ENCODE results near the gene IFNA13. TPM values are rescaled to one million over a fixed set of nuclear protein-coding genes. Genes with fewer than 3 reads are reported as not detected.

Gene IFNA13
- total RNA-seq: not detected

GRCh38 chr9:21367957-21368356, at the start of gene IFNA13:
TSS of gene IFNA13 (minus strand) at chr9:21368057. CDS start at chr9:21368010, 47 bp downstream.
- TF ChIP-seq POLR2A (IDR thresholded peaks at IDR 0.05) (no peak), POLR2AphosphoS5 (IDR thresholded peaks at IDR 0.05) (no peak), EP300 (IDR thresholded peaks at IDR 0.05; ENCODE audit: low read depth) (no peak), CTCF (IDR thresholded peaks at IDR 0.05) (no peak)
- no peak within 1 kb of the TSS for H3K4me3 ChIP-seq
- H3K27me3 ChIP-seq: no peaks in the 10 kb centered on the region
- no peak for DNase-seq
- in situ Hi-C loops (cut with MboI; ENCODE audit: low pct_ligation_motif_present in 1 of 4, low pct_unique_long_range_greater_than_20kb in 1 of 4, low sequenced_read_pairs in 3 of 4) (no loop called here), intact Hi-C loops (cut with DNase I; ENCODE audit: low total_unique reads) (no loop called here)
- no peak within 1 kb of the TSS for H3K27ac ChIP-seq
- no peaks in the 10 kb centered on the region for H3K36me3 ChIP-seq
- no peaks in the 10 kb centered on the region for H3K9me3 ChIP-seq
- WGBS, 2 donors (ENCODE audit: low coverage in 1 of 2): 87 to 90% methylated on average over 2 to 3 of the region's 3 CpGs
- no peaks in the 10 kb centered on the region for H3K4me1 ChIP-seq

GRCh38 chr9:21415493-21416267, 47.8 kb upstream of the IFNA13 start:
- Histone ChIP-seq H3K27me3 (no peaks in the 10 kb centered on the region), H3K9me3 (no peaks in the 10 kb centered on the region), H3K4me1 (peaks cover 0 to 26% (median 8%) of the 10 kb centered on the region in 4 donors), H3K27ac (peak overlapping the region in 1 of 4 donors; percentile 0), H3K4me3 (no peak overlapping the region), H3K36me3 (no peaks in the 10 kb centered on the region)
- TF ChIP-seq EP300 (IDR thresholded peaks at IDR 0.05; ENCODE audit: low read depth): no peak
- TF ChIP-seq POLR2AphosphoS5 (IDR thresholded peaks at IDR 0.05): no peak
- TF ChIP-seq POLR2A (IDR thresholded peaks at IDR 0.05): no peak
- no peak for TF ChIP-seq CTCF (IDR thresholded peaks at IDR 0.05)
- in situ Hi-C loops (cut with MboI; ENCODE audit: low pct_ligation_motif_present in 1 of 4, low pct_unique_long_range_greater_than_20kb in 1 of 4, low sequenced_read_pairs in 3 of 4) (no loop called here), intact Hi-C loops (cut with DNase I; ENCODE audit: low total_unique reads) (no loop called here)
- WGBS, 2 donors (ENCODE audit: low coverage in 1 of 2): 33 to 53% methylated on average over 5 of the region's 5 CpGs
- peak; percentile 41 for DNase-seq

GRCh38 chr9:21414220-21414940, 46.5 kb upstream of the IFNA13 start:
- 40 to 74% methylated on average over 1 to 2 of the region's 2 CpGs for WGBS, 2 donors (ENCODE audit: low coverage in 1 of 2)
- TF ChIP-seq EP300 (IDR thresholded peaks at IDR 0.05; ENCODE audit: low read depth) (no peak), CTCF (IDR thresholded peaks at IDR 0.05) (no peak), POLR2A (IDR thresholded peaks at IDR 0.05) (no peak), POLR2AphosphoS5 (IDR thresholded peaks at IDR 0.05) (no peak)
- in situ Hi-C loops (cut with MboI; ENCODE audit: low pct_ligation_motif_present in 1 of 4, low pct_unique_long_range_greater_than_20kb in 1 of 4, low sequenced_read_pairs in 3 of 4) (no loop called here), intact Hi-C loops (cut with DNase I; ENCODE audit: low total_unique reads) (no loop called here)
- DNase-seq: no peak
- H3K27ac ChIP-seq: no peak overlapping the region
- no peaks in the 10 kb centered on the region for H3K36me3 ChIP-seq
- H3K4me3 ChIP-seq: no peak overlapping the region
- H3K4me1 ChIP-seq: peaks cover 0 to 26% (median 8%) of the 10 kb centered on the region in 4 donors
- H3K27me3 ChIP-seq: no peaks in the 10 kb centered on the region
- no peaks in the 10 kb centered on the region for H3K9me3 ChIP-seq

- no peak for DNase-seq
- H3K27ac ChIP-seq: no peak overlapping the region
- H3K4me1 ChIP-seq: peaks cover 0 to 26% (median 8%) of the 10 kb centered on the region in 4 donors
- H3K4me3 ChIP-seq: no peak overlapping the region
- H3K27me3 ChIP-seq: no peaks in the 10 kb centered on the region
- no peaks in the 10 kb centered on the region for H3K36me3 ChIP-seq
- no peaks in the 10 kb centered on the region for H3K9me3 ChIP-seq
- in situ Hi-C loops (cut with MboI; ENCODE audit: low pct_ligation_motif_present in 1 of 4, low pct_unique_long_range_greater_than_20kb in 1 of 4, low sequenced_read_pairs in 3 of 4) (no loop called here), intact Hi-C loops (cut with DNase I; ENCODE audit: low total_unique reads) (no loop called here)
- 52 to 66% methylated on average over 3 to 5 of the region's 5 CpGs for WGBS, 2 donors (ENCODE audit: low coverage in 1 of 2)
- peak in 3 of 5 experiments; percentile 12 to 21 (median 13) for TF ChIP-seq CTCF (IDR thresholded peaks at IDR 0.05)
- no peak for TF ChIP-seq POLR2AphosphoS5 (IDR thresholded peaks at IDR 0.05)
Observed at GRCh38 chr9:21413624-21414023, 45.8 kb upstream of the IFNA13 start.
